ENCODE results near the gene HDAC4.

HDAC4 gene

DNA sequence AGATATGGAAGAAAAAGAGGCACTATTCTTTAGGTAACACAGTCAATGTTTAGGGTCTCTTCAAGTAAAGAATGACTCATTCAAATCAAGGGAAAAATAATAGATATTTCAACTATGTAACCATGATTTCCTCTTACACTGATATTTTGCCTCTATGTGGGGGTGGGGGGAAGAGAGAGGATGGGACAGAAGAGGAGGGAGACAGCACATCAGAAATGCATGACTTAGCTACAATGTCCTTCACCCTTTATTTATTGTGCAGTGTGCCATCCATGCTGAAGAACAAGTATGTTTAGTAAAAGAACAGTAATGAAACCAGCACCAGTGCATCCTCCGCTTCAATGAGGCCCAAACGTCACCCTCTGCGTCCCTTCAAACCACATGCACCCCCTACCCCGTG is 204.8 kb downstream of the HDAC4 start:
- TF ChIP-seq TEAD4 (IDR thresholded peaks at IDR 0.05) (no peak), YY1 (IDR thresholded peaks at IDR 0.05; ENCODE audit: low read depth) (no peak), EP300 (IDR thresholded peaks at IDR 0.05; ENCODE audit: borderline replicate concordance) (no peak), ZBTB7A (IDR thresholded peaks at IDR 0.05; ENCODE audit: low read depth) (no peak), FOXM1 (IDR thresholded peaks at IDR 0.05; ENCODE audit: borderline replicate concordance, low read depth) (no peak), RAD21 (IDR thresholded peaks at IDR 0.05; ENCODE audit: low read depth) (no peak), EGR1 (IDR thresholded peaks at IDR 0.05) (no peak), CREB1 (IDR thresholded peaks at IDR 0.05; ENCODE audit: low read depth) (no peak), CEBPB (IDR thresholded peaks at IDR 0.05) (no peak), TAF1 (IDR thresholded peaks at IDR 0.05; ENCODE audit: low read depth) (no peak), TCF12 (IDR thresholded peaks at IDR 0.05; ENCODE audit: low read depth) (no peak), NFIC (IDR thresholded peaks at IDR 0.05) (no peak)
- TF ChIP-seq, protein P1, sequence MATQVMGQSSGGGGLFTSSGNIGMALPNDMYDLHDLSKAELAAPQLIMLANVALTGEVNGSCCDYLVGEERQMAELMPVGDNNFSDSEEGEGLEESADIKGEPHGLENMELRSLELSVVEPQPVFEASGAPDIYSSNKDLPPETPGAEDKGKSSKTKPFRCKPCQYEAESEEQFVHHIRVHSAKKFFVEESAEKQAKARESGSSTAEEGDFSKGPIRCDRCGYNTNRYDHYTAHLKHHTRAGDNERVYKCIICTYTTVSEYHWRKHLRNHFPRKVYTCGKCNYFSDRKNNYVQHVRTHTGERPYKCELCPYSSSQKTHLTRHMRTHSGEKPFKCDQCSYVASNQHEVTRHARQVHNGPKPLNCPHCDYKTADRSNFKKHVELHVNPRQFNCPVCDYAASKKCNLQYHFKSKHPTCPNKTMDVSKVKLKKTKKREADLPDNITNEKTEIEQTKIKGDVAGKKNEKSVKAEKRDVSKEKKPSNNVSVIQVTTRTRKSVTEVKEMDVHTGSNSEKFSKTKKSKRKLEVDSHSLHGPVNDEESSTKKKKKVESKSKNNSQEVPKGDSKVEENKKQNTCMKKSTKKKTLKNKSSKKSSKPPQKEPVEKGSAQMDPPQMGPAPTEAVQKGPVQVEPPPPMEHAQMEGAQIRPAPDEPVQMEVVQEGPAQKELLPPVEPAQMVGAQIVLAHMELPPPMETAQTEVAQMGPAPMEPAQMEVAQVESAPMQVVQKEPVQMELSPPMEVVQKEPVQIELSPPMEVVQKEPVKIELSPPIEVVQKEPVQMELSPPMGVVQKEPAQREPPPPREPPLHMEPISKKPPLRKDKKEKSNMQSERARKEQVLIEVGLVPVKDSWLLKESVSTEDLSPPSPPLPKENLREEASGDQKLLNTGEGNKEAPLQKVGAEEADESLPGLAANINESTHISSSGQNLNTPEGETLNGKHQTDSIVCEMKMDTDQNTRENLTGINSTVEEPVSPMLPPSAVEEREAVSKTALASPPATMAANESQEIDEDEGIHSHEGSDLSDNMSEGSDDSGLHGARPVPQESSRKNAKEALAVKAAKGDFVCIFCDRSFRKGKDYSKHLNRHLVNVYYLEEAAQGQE (IDR thresholded peaks at IDR 0.05; ENCODE audit: low read depth), result no peak
- TF ChIP-seq, protein P2, sequence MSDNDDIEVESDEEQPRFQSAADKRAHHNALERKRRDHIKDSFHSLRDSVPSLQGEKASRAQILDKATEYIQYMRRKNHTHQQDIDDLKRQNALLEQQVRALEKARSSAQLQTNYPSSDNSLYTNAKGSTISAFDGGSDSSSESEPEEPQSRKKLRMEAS (IDR thresholded peaks at IDR 0.05), result no peak
- TF ChIP-seq, protein P3, sequence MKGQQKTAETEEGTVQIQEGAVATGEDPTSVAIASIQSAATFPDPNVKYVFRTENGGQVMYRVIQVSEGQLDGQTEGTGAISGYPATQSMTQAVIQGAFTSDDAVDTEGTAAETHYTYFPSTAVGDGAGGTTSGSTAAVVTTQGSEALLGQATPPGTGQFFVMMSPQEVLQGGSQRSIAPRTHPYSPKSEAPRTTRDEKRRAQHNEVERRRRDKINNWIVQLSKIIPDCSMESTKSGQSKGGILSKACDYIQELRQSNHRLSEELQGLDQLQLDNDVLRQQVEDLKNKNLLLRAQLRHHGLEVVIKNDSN (IDR thresholded peaks at IDR 0.05), result no peak

DNA sequence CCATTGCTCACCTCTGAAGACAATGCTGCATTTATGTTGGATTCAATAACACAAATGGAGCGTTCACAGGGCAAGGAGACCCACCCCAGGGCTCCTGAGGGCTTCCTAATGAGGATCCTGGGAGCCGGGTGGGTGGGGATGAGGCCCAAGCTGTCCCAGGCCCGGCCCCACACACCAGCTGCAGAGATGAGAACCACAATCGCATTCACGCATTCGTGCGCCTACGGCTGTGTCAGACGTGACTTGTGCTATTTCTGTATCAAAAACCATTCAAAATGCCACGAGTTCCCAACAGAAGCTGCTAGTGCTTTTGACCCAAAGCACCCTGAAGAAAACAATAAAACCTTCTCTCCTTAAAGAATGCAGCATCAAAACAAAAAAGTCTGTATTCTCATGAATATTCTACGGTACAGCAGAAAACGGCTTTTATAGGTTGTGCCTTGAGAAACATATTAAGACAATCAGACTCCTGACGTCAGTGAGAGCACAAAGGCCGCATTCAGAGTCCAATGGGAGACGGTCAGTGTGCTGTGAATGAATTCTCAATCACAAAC is 205.4 kb downstream of the HDAC4 start:
- no peak for TF ChIP-seq NFIC (IDR thresholded peaks at IDR 0.05)
- no peak for TF ChIP-seq EP300 (IDR thresholded peaks at IDR 0.05; ENCODE audit: borderline replicate concordance)
- no peak for TF ChIP-seq ZBTB7A (IDR thresholded peaks at IDR 0.05; ENCODE audit: low read depth)
- TF ChIP-seq, protein P3 (IDR thresholded peaks at IDR 0.05), result no peak
- TF ChIP-seq, protein P2 (IDR thresholded peaks at IDR 0.05), result no peak
- no peak for TF ChIP-seq FOXM1 (IDR thresholded peaks at IDR 0.05; ENCODE audit: borderline replicate concordance, low read depth)
- TF ChIP-seq EGR1 (IDR thresholded peaks at IDR 0.05), result no peak
- TF ChIP-seq YY1 (IDR thresholded peaks at IDR 0.05; ENCODE audit: low read depth), result no peak
- TF ChIP-seq TEAD4 (IDR thresholded peaks at IDR 0.05), result no peak
- TF ChIP-seq RAD21 (IDR thresholded peaks at IDR 0.05; ENCODE audit: low read depth), result no peak
- no peak for TF ChIP-seq TAF1 (IDR thresholded peaks at IDR 0.05; ENCODE audit: low read depth)
- TF ChIP-seq, protein P1 (IDR thresholded peaks at IDR 0.05; ENCODE audit: low read depth), result no peak
- no peak for TF ChIP-seq CEBPB (IDR thresholded peaks at IDR 0.05)
- no peak for TF ChIP-seq CREB1 (IDR thresholded peaks at IDR 0.05; ENCODE audit: low read depth)
- no peak for TF ChIP-seq TCF12 (IDR thresholded peaks at IDR 0.05; ENCODE audit: low read depth)

DNA sequence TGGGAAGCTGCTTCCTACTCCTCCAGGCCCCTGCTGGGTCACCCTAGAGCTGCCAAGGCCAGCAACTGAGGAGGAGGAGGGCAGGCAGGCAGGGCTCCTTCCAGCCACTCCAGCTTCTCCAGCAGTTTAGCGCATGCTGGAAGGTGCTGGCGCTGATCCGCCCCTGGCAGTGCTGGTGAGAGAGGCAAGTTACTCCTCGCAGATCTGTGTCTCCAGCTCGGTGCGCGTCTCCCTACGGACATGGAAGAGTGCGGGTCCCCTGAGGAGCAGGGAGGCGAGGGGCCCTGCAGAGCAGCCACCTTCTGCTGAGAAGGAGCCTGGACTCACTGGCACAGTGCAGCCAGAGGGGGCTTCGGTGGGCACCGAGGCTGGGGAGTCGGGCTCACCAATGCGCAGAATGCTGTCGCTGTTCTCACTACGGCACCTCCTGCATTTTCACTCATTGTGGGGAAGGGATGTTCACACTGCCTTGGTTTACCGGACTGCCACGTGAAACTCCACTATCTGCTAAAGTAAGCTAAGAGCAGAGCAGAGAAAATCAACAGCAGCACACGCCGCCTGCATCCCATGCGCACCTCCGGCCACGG is 206.0 kb downstream of the HDAC4 start:
- TF ChIP-seq, protein P3 (IDR thresholded peaks at IDR 0.05), result no peak
- TF ChIP-seq EP300 (IDR thresholded peaks at IDR 0.05; ENCODE audit: borderline replicate concordance) (no peak), CREB1 (IDR thresholded peaks at IDR 0.05; ENCODE audit: low read depth) (no peak), FOXM1 (IDR thresholded peaks at IDR 0.05; ENCODE audit: borderline replicate concordance, low read depth) (no peak), YY1 (IDR thresholded peaks at IDR 0.05; ENCODE audit: low read depth) (no peak), RAD21 (IDR thresholded peaks at IDR 0.05; ENCODE audit: low read depth) (no peak), NFIC (IDR thresholded peaks at IDR 0.05) (no peak), CEBPB (IDR thresholded peaks at IDR 0.05) (no peak), EGR1 (IDR thresholded peaks at IDR 0.05) (no peak), TEAD4 (IDR thresholded peaks at IDR 0.05) (no peak), ZBTB7A (IDR thresholded peaks at IDR 0.05; ENCODE audit: low read depth) (no peak), TCF12 (IDR thresholded peaks at IDR 0.05; ENCODE audit: low read depth) (no peak), TAF1 (IDR thresholded peaks at IDR 0.05; ENCODE audit: low read depth) (no peak)
- TF ChIP-seq, protein P2 (IDR thresholded peaks at IDR 0.05), result no peak
- TF ChIP-seq, protein P1 (IDR thresholded peaks at IDR 0.05; ENCODE audit: low read depth), result no peak

Measured in Ishikawa (cell line).